PC-3 (cell line): Measurements from ENCODE around the gene MAP3K9. TPM values are rescaled to one million over a fixed set of nuclear protein-coding genes. Genes with fewer than 3 reads are reported as not detected.

Experiments used
- ATAC-seq: fragments of 200-7000 bp; cut with Tn5 transposase; 2 replicates; pipeline ENCODE4 v1.9.1; 2020; ENCODE audit warnings: mild to moderate bottlenecking, moderate library complexity
- BruUV-seq: library from RNA; stranded (reverse); fragments of 400-500 nt; replicated peaks from 2 replicates; lab custom pipeline; 2021; lab: Mats Ljungman, UMichigan
- CTCF ChIA-PET: fragments of 300-600 bp; sonication (Branson Sonifier 250); formaldehyde crosslinking; loops from one replicate; lab custom pipeline; 2022; ENCODE audit warnings: antibody characterized with exemption; lab: Charles Lee
- POLR2A ChIA-PET: fragments of 300-600 bp; sonication (Branson Sonifier 250); formaldehyde crosslinking; loops from one replicate; lab custom pipeline; 2022; ENCODE audit warnings: antibody characterized with exemption; ENCODE audit not compliant: unreplicated experiment; lab: Charles Lee
- DNase-seq: peaks from one replicate; pipeline ENCODE4 v3.0.0-alpha.2; 2015
- H2AFZ ChIP-seq: fragments of 300-600 bp; sonication (generic); 2 replicates; pipeline ENCODE4 v1.6.0; 2016; ENCODE audit warnings: antibody characterized with exemption, low read length
- H3F3A ChIP-seq: fragments of 300-600 bp; sonication (generic); one replicate; pipeline ENCODE4 v1.6.0; 2017; ENCODE audit warnings: antibody characterized with exemption, low read length, control low read depth, mild to moderate bottlenecking; ENCODE audit not compliant: unreplicated experiment
- H3K27ac ChIP-seq: fragments of 300-600 bp; sonication (generic); 2 replicates; pipeline ENCODE4 v1.5.1; 2016; ENCODE audit warnings: mild to moderate bottlenecking, low read length
- H3K27me3 ChIP-seq: fragments of 300-600 bp; sonication (generic); 2 replicates; pipeline ENCODE4 v1.6.1; 2016; ENCODE audit warnings: low read length, mixed read lengths
- H3K36me3 ChIP-seq: fragments of 300-600 bp; sonication (generic); 2 replicates; pipeline ENCODE4 v1.6.1; 2016; ENCODE audit warnings: low read depth, mixed run types, low read length, mixed read lengths
- H3K4me1 ChIP-seq: fragments of 300-600 bp; sonication (generic); 2 replicates; pipeline ENCODE4 v1.5.1; 2016; ENCODE audit warnings: low read length; ENCODE audit not compliant: insufficient read depth
- H3K4me2 ChIP-seq: fragments of 300-600 bp; sonication (generic); 2 replicates; pipeline ENCODE4 v1.6.0; 2016; ENCODE audit warnings: low read length
- H3K4me3 ChIP-seq: fragments of 300-600 bp; sonication (generic); 2 replicates; pipeline ENCODE4 v1.5.1; 2016; ENCODE audit warnings: mild to moderate bottlenecking, low read length, mixed read lengths
- H3K79me2 ChIP-seq: fragments of 300-600 bp; sonication (generic); 2 replicates; pipeline ENCODE4 v1.6.1; 2017; ENCODE audit warnings: low read length, mixed read lengths
- H3K9ac ChIP-seq: fragments of 300-600 bp; sonication (generic); 2 replicates; pipeline ENCODE4 v1.6.0; 2016; ENCODE audit warnings: mild to moderate bottlenecking, low read length
- H3K9me2 ChIP-seq: fragments of 300-600 bp; sonication (generic); replicated peaks from 2 replicates; pipeline ENCODE4 v1.6.1; 2016; ENCODE audit warnings: mixed run types, low read length, mixed read lengths
- H3K9me3 ChIP-seq: fragments of 300-600 bp; sonication (generic); 2 replicates; pipeline ENCODE4 v1.6.1; 2016; ENCODE audit warnings: low read length, mixed read lengths
- H4K20me1 ChIP-seq: fragments of 300-600 bp; sonication (generic); 2 replicates; pipeline ENCODE4 v1.6.1; 2016; ENCODE audit warnings: low read length, mixed read lengths
- CTCF ChIP-seq: fragments of 300-600 bp; sonication (generic); conservative IDR thresholded peaks from 2 replicates; pipeline ENCODE4 v1.5.1; 2017; ENCODE audit warnings: antibody characterized with exemption, low read depth, mild to moderate bottlenecking, low read length
- EZH2 ChIP-seq: fragments of 300-600 bp; sonication (generic); IDR thresholded peaks from one replicate; pipeline ENCODE4 v1.6.1; 2017; ENCODE audit warnings: antibody characterized with exemption, mild to moderate bottlenecking, low read length; ENCODE audit not compliant: unreplicated experiment
- EZH2phosphoT487 ChIP-seq: fragments of 300-600 bp; sonication (generic); IDR thresholded peaks from 2 replicates; pipeline ENCODE4 v1.6.1; 2018; ENCODE audit warnings: mild to moderate bottlenecking, antibody characterized with exemption, low read length, borderline replicate concordance
- intact Hi-C: fragments of 100-400 bp; cut with micrococcal nuclease; formaldehyde crosslinking; loops from 2 replicates; pipeline ENCODE4 v1.9.0; 2023
- total RNA-seq: library from RNA; depleted of rRNA; stranded (reverse); fragments of >200 nt; gene quantifications from 2 replicates; pipeline ENCODE4 v1.2.3, GENCODE V29; 2014

The MAP3K9 gene
- total RNA-seq, 1 experiment from 2014 or later = 13.4 TPM

- ChIA-PET CTCF (no interaction called here), POLR2A (no interaction called here)
Measured at GRCh38 chr14:70847406-70848090, 38.2 kb upstream of the MAP3K9 start.

DNA sequence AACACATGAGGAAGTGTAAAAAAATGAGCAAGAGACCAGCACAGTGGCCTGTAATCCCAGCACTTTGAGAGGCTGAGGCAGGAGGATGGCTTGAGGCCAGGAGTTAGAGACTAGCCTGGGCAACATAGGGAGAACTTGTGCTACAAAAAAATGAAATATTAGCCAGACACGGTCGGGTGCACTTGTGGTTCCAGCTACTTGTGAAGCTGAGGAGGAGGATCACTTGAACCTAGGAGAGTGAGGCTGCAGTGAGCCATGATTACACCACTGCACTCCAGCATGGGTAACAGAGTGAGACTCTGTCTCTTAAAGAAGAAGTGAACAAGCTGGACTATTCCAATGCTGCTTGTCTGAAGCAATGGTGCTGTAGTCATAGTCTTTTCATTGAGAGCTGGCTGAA lies 36.3 kb upstream of the MAP3K9 start:
- DNase-seq = no peak
- Histone ChIP-seq H3K79me2 (no peaks in the 10 kb centered on the region), H3F3A (no peaks in the 10 kb centered on the region), H3K27me3 (0 out of 2 replicates have a peak, but pooled peaks cover 10% of the 10 kb centered on the region), H3K4me2 (no peak overlapping the region), H3K4me3 (no peak overlapping the region), H3K9me2 (no peaks in the 10 kb centered on the region), H3K9ac (no peak overlapping the region), H4K20me1 (no peaks in the 10 kb centered on the region), H3K9me3 (no peaks in the 10 kb centered on the region), H3K27ac (no peak overlapping the region), H3K4me1 (no peaks in the 10 kb centered on the region), H3K36me3 (no peaks in the 10 kb centered on the region), H2AFZ (no peak overlapping the region)
- ChIA-PET CTCF (no interaction called here), POLR2A (no interaction called here)
- no peak for TF ChIP-seq EZH2
- no peak for TF ChIP-seq EZH2phosphoT487
- no peak for TF ChIP-seq CTCF
- intact Hi-C loops = no loop called here
- no TSS peak for BruUV-seq
- ATAC-seq = no peak

More at GRCh38 chr14:70847406-70848090, 38.2 kb upstream of the MAP3K9 start:
- H3K27me3 ChIP-seq = 0 out of 2 replicates have a peak, but pooled peaks cover 10% of the 10 kb centered on the region
- no peaks in the 10 kb centered on the region for H3K9me3 ChIP-seq
- no TSS peak for BruUV-seq
- H3K27ac ChIP-seq = no peak overlapping the region
- H3K4me1 ChIP-seq = no peaks in the 10 kb centered on the region
- H3K4me3 ChIP-seq = no peak overlapping the region
- H3F3A ChIP-seq = no peaks in the 10 kb centered on the region
- H3K9me2 ChIP-seq = no peaks in the 10 kb centered on the region
- TF ChIP-seq EZH2 (no peak), EZH2phosphoT487 (no peak), CTCF (no peak)
- no peaks in the 10 kb centered on the region for H3K79me2 ChIP-seq
- no peak overlapping the region for H3K9ac ChIP-seq
- ATAC-seq (no peak), DNase-seq (no peak)
- no peaks in the 10 kb centered on the region for H4K20me1 ChIP-seq
- no peak overlapping the region for H3K4me2 ChIP-seq
- H3K36me3 ChIP-seq = no peaks in the 10 kb centered on the region
- intact Hi-C loops = no loop called here
- H2AFZ ChIP-seq = no peak overlapping the region

- BruUV-seq = no TSS peak
- ChIA-PET CTCF (no interaction called here), POLR2A (interaction anchor here (0.6 kb wide), 1 partner anchor 21 kb away, joined by 3 read pairs; no protein-coding TSS in a partner anchor)
- Histone ChIP-seq H3K9me3 (no peaks in the 10 kb centered on the region), H4K20me1 (no peaks in the 10 kb centered on the region), H3K36me3 (no peaks in the 10 kb centered on the region), H3K4me1 (no peaks in the 10 kb centered on the region), H3K9me2 (no peaks in the 10 kb centered on the region), H3K79me2 (no peaks in the 10 kb centered on the region), H3K9ac (no peak overlapping the region), H3K4me3 (no peak overlapping the region), H3K27ac (no peak overlapping the region), H3F3A (no peaks in the 10 kb centered on the region), H3K4me2 (no peak overlapping the region), H2AFZ (no peak overlapping the region), H3K27me3 (0 out of 2 replicates have a peak, but pooled peaks cover 10% of the 10 kb centered on the region)
- TF ChIP-seq EZH2phosphoT487 = no peak
- TF ChIP-seq CTCF = no peak
- no peak for TF ChIP-seq EZH2
- no peak for ATAC-seq
- no peak for DNase-seq
- intact Hi-C loops = no loop called here
Measured at GRCh38 chr14:70842851-70843462, 33.6 kb upstream of the MAP3K9 start.
